Body of pancreas (tissue), 4 donors: ENCODE results near the gene F11R. TPM values are rescaled to one million over a fixed set of nuclear protein-coding genes. Genes with fewer than 3 reads are reported as not detected.
"Not testable (repeated sequence)": the region's sequence is repeated elsewhere in the genome, so short reads cannot be mapped to it uniquely, and the experiment has no call there.

Experiments used
- ATAC-seq: fragments of 150-250 bp; one replicate; pipeline ENCODE4 v1.9.1; 2016
- DNase-seq, 4 donors: peaks; one replicate each; pipeline ENCODE4 v3.0.0-alpha.2; 2019
- H3K27ac ChIP-seq, 4 donors: fragments of 200-600 bp; sonication (generic); 1 replicate in 3 of 4; 2 replicates in 1 of 4; pipeline versions ENCODE4 v1.5.1 to v1.6.1; 2016 to 2019; ENCODE audit warnings: mild to moderate bottlenecking in 1 of 4, mixed read lengths in 1 of 4, moderate library complexity in 1 of 4
- H3K27me3 ChIP-seq, 2 donors: fragments of 200-600 bp; sonication (generic); one replicate each; pipeline ENCODE4 v1.6.0; 2016; ENCODE audit warnings: mild to moderate bottlenecking in 1 of 2
- H3K36me3 ChIP-seq, 2 donors: fragments of 200-600 bp; sonication (generic); replicated peaks in 1 of 2; 2 replicates each; pipeline ENCODE4 v1.5.1; 2016; ENCODE audit warnings: low read depth in 2 of 2; ENCODE audit not compliant: insufficient read depth in 1 of 2
- H3K4me1 ChIP-seq: fragments of 200-600 bp; sonication (generic); one replicate; pipeline ENCODE4 v1.6.0; 2016
- H3K4me3 ChIP-seq, 2 donors: fragments of 200-600 bp; sonication (generic); 1 replicate in 1 of 2; 2 replicates in 1 of 2; pipeline ENCODE4 v1.5.1; 2016 to 2019
- H3K9me3 ChIP-seq, 3 donors: fragments of 200-600 bp; sonication (generic); 1 replicate in 2 of 3; 2 replicates in 1 of 3; pipeline ENCODE4 v1.5.1; 2016
- POLR2A ChIP-seq, 3 donors: fragments of 450-650 bp; IDR thresholded peaks; one replicate each; pipeline ENCODE4 v1.6.1; 2016; ENCODE audit warnings: antibody characterized with exemption in 3 of 3, mild to moderate bottlenecking in 2 of 3
- WGBS, 2 donors: methylation state at CpG; one replicate each; pipeline ENCODE4 v1.1.5; 2017; 5-methylcytosine and 5-hydroxymethylcytosine counted together
- intact Hi-C: fragments of 100-400 bp; cut with DNase I; formaldehyde crosslinking; loops from one replicate; pipeline ENCODE4 v1.15.1; 2023
- small RNA-seq: library from RNA; depleted of rRNA; stranded (forward); fragments of <200 nt; gene quantifications from one replicate; pipeline ENCODE3, GENCODE V24; 2016
- total RNA-seq, 2 donors: library from RNA; depleted of rRNA; stranded (reverse); fragments of >200 nt; gene quantifications; one replicate each; pipeline ENCODE4 v1.1.0, GENCODE V29; 2016
- TF ChIP-seq, protein P1 (sequence below), 7 experiments: fragments of 450-650 bp in 4 of 7; fragments of 200-600 bp in 3 of 7; sonication (generic) in 3 of 7; IDR thresholded peaks; one replicate each; pipeline ENCODE4 v1.5.1; 2016 to 2019; ENCODE audit warnings: antibody characterized with exemption in 7 of 7

The F11R gene
- total RNA-seq, 2 donors from 2014 or later = 40.2 to 41.5 TPM

DNA sequence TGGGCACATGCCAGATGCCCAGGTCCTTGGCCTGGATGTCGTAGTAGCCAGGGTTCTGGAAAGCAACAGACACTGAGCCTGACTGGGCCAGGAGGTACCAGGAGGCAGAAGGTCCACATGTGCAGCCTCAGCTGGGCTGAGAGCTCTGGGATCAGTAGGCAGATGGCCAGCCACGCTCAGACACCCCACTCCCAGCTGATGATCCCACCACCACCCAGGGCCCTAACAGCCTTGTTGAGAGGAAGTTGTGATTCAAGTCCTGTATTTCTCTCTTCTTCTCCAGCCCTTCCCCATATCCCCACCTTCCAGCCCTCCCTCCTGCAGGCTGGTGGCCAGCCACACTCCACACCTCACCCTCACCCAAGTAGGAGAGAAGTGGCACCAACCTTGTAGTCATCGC is 70.3 kb downstream of the F11R start:
- Histone ChIP-seq H3K27ac (no peak overlapping the region), H3K9me3 (no peaks in the 10 kb centered on the region), H3K27me3 (no peaks in the 10 kb centered on the region), H3K4me1 (no peaks in the 10 kb centered on the region), H3K36me3 (no peaks in the 10 kb centered on the region), H3K4me3 (no peak overlapping the region)
- TF ChIP-seq, protein P1, sequence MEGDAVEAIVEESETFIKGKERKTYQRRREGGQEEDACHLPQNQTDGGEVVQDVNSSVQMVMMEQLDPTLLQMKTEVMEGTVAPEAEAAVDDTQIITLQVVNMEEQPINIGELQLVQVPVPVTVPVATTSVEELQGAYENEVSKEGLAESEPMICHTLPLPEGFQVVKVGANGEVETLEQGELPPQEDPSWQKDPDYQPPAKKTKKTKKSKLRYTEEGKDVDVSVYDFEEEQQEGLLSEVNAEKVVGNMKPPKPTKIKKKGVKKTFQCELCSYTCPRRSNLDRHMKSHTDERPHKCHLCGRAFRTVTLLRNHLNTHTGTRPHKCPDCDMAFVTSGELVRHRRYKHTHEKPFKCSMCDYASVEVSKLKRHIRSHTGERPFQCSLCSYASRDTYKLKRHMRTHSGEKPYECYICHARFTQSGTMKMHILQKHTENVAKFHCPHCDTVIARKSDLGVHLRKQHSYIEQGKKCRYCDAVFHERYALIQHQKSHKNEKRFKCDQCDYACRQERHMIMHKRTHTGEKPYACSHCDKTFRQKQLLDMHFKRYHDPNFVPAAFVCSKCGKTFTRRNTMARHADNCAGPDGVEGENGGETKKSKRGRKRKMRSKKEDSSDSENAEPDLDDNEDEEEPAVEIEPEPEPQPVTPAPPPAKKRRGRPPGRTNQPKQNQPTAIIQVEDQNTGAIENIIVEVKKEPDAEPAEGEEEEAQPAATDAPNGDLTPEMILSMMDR (IDR thresholded peaks at IDR 0.05) = no peak
- no peak for TF ChIP-seq POLR2A (IDR thresholded peaks at IDR 0.05)
- intact Hi-C loops = loop anchor here (5.0 kb wide), 2 partner anchors 113 to 223 kb away; no protein-coding TSS in a partner anchor
- no peak for ATAC-seq
- DNase-seq = no peak
- 89 to 93% methylated on average over 1 to 3 of the region's 3 CpGs for WGBS, 2 donors

DNA sequence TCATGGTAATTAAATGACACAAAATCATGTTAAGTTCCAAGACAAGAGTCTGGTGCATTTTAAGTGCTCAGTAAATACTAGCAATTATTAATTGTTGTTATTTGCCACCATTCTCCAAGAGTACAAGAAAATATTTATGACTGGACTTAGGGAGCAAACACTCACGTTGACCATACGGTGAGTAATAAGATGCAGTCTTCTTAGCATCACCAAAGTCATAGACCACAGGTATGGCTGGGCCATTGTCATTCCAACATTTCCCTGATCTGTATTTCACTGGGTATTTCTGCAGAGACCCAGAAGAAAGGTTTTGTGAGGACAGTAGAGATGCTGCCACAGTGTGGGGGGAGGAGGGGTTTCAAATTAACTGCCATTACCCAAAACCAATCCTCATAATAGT is 71.1 kb downstream of the F11R start:
- 87 to 91% methylated on average over 2 of the region's 2 CpGs for WGBS, 2 donors
- no peak for DNase-seq
- Histone ChIP-seq H3K36me3 (no peaks in the 10 kb centered on the region), H3K4me3 (no peak overlapping the region), H3K9me3 (no peaks in the 10 kb centered on the region), H3K27ac (no peak overlapping the region), H3K27me3 (no peaks in the 10 kb centered on the region), H3K4me1 (no peaks in the 10 kb centered on the region)
- intact Hi-C loops = loop anchor here (5.0 kb wide), 2 partner anchors 113 to 223 kb away; no protein-coding TSS in a partner anchor
- ATAC-seq = no peak
- TF ChIP-seq, protein P1 (IDR thresholded peaks at IDR 0.05) = no peak
- TF ChIP-seq POLR2A (IDR thresholded peaks at IDR 0.05) = no peak

DNA sequence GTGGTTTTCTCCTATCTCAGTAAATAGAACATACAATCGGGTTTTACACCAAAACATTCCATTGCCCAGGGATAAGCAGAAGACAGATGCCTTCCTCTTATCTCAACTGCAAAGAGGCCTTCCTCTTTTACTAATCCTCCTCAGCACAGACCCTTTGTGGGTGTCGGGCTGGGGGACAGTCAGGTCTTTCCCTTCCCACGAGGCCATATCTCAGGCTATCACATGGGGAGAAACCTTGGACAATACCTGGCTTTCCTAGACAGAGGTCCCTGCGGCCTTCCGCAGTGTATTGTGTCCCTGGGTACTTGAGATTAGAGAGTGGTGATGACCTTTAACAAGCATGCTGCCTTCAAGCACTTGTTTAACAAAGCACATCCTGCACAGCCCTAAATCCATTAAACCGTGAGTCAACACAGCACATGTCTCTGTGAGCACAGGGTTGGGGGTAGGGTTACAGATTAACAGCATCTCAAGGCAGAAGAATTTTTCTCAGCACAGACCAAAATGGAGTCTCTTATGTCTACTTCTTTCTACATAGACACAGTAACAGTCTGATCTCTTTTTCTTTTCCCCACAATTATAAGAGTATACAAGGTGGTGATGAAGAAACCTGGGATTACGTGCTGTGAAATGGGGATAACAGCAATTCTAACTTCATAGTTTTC is 71.6 kb downstream of the F11R start:
- ATAC-seq, H3K36me3 ChIP-seq, H3K27ac ChIP-seq, H3K9me3 ChIP-seq, H3K27me3 ChIP-seq, H3K4me3 ChIP-seq, DNase-seq, intact Hi-C loops, H3K4me1 ChIP-seq: not testable (repeated sequence)
- 53 to 60% methylated on average over 4 to 7 of the region's 7 CpGs for WGBS, 2 donors

DNA sequence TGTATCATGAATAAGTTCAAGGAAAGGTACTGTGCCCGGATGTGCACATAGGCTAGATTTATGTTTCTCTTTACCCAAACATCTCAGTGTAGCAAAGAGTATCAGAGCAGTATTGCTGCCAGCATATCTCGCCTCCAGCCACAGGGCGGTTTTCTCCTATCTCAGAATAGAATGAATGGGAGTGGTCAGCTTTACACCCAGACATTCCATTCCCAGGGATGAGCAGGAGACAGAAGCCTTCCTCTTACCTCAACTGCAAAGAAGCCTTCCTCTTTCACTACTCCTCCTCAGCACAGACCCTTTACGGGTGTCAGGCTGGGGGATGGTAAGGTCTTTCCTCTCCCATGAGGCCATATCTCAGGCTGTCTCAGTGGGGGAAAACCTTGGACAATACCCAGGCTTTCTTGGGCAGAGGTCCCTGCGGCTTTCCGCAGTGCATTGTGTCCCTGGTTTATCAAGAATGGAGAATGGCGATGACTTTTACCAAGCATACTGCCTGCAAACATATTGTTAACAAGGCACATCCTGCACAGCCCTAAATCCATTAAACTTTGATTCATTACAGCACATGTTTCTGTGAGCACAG is 73.7 kb downstream of the F11R start:
- H3K27me3 ChIP-seq, ATAC-seq, H3K27ac ChIP-seq, H3K36me3 ChIP-seq, H3K9me3 ChIP-seq, H3K4me1 ChIP-seq, DNase-seq, intact Hi-C loops, H3K4me3 ChIP-seq: not testable (repeated sequence)
- 41% methylated on average over 6 to 7 of the region's 7 CpGs for WGBS, 2 donors

DNA sequence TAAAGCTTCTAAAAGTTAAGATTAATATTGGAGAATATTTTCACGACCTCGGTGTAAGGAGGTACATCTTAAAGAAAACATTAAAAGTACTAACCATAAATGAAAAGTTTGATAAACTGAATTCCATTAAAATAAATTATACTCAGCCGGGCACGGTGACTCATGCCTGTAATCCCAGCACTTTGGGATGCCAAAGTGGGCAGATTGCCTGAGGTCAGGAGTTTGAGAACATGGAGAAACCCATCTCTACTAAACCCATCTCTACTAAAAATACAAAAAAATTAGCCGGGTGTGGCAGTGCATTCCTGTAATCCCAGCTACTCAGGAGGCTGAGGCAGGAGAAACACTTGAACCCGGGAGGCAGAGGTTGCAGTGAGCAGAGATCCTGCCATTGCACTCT is 75.1 kb downstream of the F11R start:
- H3K27me3 ChIP-seq, H3K9me3 ChIP-seq, DNase-seq, H3K4me1 ChIP-seq, ATAC-seq, H3K27ac ChIP-seq, intact Hi-C loops, H3K4me3 ChIP-seq, H3K36me3 ChIP-seq: not testable (repeated sequence)
- 83% methylated on average over 6 of the region's 6 CpGs for WGBS, 2 donors

Small RNA genes within 50 kb of the gene (small RNA-seq; reads per million reads assigned to genes)
- not detected for gene AL591806.2

Other genes with a start within 250 kb of the F11R start
- gene LY9, start 225.0 kb downstream of the F11R start, total RNA-seq = 1 to 10 TPM in 1 of 2 donors, under 1 TPM in 1; 0.33 to 1.6 TPM
- gene CD244, start 158.3 kb downstream of the F11R start, total RNA-seq = 1 to 10 TPM in 1 of 2 donors, under 1 TPM in 1; 0.33 to 1.8 TPM
- 1 to 10 TPM; 5.9 to 8.6 TPM for gene ITLN1, start 136.0 kb downstream of the F11R start, total RNA-seq
- not detected for gene ITLN2, start 66.3 kb downstream of the F11R start, total RNA-seq
- gene TSTD1, start 17.8 kb upstream of the F11R start, total RNA-seq = 10 to 100 TPM; 49.4 to 90.8 TPM
- gene USF1, start 24.8 kb upstream of the F11R start, total RNA-seq = 10 to 100 TPM; 32.7 to 46.5 TPM
- 1 to 10 TPM; 3.1 to 4.9 TPM for gene ARHGAP30, start 48.7 kb upstream of the F11R start, total RNA-seq
- gene NECTIN4, start 68.4 kb upstream of the F11R start, total RNA-seq = 1 to 10 TPM; 3.0 to 4.2 TPM
- gene KLHDC9, start 77.2 kb upstream of the F11R start, total RNA-seq = 10 to 100 TPM; 13.5 to 22.7 TPM
- gene PFDN2, start 96.9 kb upstream of the F11R start, total RNA-seq = 10 to 100 TPM; 29.6 to 54.7 TPM
- gene NIT1, start 97.0 kb upstream of the F11R start, total RNA-seq = 10 to 100 TPM; 22.8 to 38.6 TPM
- 10 to 100 TPM; 12.9 to 15.8 TPM for gene DEDD, start 111.5 kb upstream of the F11R start, total RNA-seq
- 10 to 100 TPM; 33.6 to 48.8 TPM for gene UFC1, start 132.8 kb upstream of the F11R start, total RNA-seq
- gene USP21, start 138.3 kb upstream of the F11R start, total RNA-seq = 10 to 100 TPM; 17.8 to 21.0 TPM
- gene PPOX, start 145.3 kb upstream of the F11R start, total RNA-seq = 10 to 100 TPM; 16.2 to 18.9 TPM
- gene B4GALT3, start 156.4 kb upstream of the F11R start, total RNA-seq = 10 to 100 TPM; 20.2 to 29.3 TPM
- gene ADAMTS4, start 177.9 kb upstream of the F11R start, total RNA-seq = 1 to 10 TPM; 6.7 to 7.9 TPM
- gene NDUFS2, start 181.2 kb upstream of the F11R start, total RNA-seq = 10 to 100 TPM; 46.4 to 67.2 TPM
- gene FCER1G, start 194.1 kb upstream of the F11R start, total RNA-seq = 10 to 100 TPM; 27.0 to 42.0 TPM
- gene APOA2, start 202.5 kb upstream of the F11R start, total RNA-seq = not detected
- 1 to 10 TPM; 1.8 to 8.9 TPM for gene TOMM40L, start 204.9 kb upstream of the F11R start, total RNA-seq
- not detected for gene NR1I3, start 217.1 kb upstream of the F11R start, total RNA-seq
- gene PCP4L1, start 237.6 kb upstream of the F11R start, total RNA-seq = not detected